HS-5 (cell line): ENCODE results near the gene CD8A.

Source experiments
- DNase-seq: peaks from one replicate; pipeline ENCODE4 v3.0.0-alpha.2; 2012; ENCODE audit warnings: low read depth

The CD8A gene

DNA sequence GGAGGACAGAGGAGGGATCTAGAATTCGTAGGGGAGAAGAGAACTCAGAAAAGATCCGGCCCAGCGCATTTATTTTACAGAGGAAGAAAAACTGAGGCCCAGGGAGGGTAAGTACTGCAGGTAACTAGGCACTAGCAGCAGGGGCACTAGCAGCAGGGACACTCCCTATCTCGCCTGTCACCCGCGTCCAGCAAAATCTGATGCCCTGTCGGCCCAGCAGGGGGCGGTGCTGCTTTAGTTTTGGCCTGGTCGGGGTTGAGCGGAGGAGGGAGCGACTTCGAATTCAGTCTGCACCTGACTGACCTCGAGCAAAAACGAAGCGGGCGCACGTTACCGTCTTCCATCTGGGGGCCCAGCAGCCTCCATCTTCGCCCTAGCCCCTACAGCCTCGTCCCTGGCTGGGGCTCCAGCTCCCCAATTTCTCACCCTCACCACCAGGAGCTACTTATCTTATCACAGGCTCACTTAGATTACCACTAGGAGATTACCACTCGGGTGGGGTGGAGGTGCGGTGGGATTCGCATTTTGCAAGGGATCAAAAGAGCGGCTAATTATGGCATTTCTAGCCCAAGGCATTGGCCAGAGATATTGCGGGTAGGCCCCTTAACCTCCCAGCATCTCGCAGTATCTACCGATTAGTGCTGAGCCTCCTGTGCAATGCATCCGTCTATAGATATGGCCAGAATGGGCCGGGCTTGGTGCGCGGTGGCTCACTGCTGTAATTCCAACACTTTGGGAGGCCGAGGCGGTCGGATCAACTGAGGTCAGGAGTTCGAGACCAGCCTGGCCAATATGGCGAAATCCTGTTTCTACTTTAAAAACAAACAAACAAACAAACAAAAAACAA is 17.8 kb upstream of the CD8A start:
- DNase-seq, result peak; percentile 53

DNA sequence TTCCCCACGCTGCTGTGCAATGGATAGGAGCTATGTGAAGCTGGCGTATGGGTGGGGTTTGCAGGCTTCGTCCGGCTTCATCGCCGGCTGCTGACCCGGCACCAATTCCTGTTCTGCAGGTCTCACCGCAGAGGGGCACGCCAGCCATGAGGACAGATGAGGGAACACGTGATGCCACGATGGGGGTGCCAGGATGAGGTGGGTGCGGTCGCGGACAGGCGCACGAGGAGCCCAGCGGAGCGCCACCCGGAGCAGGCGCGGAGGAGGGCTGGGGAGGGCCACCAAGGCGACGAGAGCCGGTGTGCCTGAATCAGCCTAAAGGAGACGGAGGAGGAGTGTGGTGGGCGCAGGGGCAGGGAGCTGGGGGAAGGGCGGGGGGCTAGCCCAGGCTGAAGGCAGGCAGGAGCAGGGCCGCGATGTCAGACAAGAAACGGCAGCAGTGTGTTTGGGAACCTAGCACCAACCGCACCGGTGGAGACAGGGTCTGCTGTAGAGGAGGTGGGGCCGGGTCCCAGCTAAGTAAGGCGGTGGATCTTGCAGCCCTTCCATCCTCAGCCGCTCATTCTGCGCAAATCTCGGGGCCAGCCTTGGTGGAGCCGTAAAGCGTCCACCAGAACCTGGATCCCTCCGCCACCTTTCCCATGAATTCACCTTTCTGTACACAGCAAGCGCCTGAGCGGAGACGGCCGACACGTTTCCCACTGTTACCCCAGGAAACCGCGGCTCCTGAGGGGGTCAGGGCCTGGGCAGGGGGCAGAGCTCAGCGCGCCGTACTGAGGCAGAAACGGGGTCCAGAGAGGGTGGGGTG is 17.0 kb upstream of the CD8A start:
- no peak for DNase-seq

- DNase-seq, result no peak
Measured at GRCh38 chr2:86807133-86807467, 16.4 kb upstream of the CD8A start.

- DNase-seq, result no peak
Measured at GRCh38 chr2:86806059-86806857, 15.5 kb upstream of the CD8A start.

DNA sequence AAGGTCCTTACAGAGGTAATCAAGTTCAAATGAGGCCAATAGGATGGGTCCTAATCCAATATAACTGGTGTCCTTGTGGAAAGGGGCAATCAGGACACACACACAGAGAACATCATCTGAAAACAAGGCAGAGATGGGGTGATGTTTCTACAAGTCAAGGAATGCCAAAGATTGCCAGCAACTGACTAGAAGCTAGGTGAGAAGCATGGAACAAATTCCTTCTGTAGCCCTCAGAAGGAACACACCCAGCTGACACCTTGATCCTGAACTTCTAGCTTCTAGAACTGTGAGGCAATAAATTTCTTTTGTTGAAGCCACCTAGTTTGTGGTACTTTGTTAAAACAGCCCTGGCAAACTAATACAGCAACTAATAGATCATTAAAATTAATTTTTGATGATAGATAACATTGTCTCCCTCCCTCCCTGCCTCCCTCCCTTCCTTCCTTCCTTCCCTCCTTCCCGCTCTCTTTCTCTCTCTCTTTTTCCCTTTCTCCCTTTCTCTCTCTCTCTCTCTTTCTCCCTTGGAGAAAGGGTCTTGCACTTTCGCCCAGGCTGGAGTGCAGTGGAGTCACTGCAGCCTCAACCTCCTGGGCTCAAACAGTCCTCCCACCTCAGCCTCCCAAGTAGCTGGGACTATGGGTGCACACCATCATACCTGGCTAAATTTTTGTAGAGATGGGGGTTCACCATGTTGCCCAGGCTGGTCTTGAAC is 10.3 kb upstream of the CD8A start:
- no peak for DNase-seq

GRCh38 chr2:86794861-86795260 is 4.1 kb upstream of the CD8A start:
- no peak for DNase-seq

DNA sequence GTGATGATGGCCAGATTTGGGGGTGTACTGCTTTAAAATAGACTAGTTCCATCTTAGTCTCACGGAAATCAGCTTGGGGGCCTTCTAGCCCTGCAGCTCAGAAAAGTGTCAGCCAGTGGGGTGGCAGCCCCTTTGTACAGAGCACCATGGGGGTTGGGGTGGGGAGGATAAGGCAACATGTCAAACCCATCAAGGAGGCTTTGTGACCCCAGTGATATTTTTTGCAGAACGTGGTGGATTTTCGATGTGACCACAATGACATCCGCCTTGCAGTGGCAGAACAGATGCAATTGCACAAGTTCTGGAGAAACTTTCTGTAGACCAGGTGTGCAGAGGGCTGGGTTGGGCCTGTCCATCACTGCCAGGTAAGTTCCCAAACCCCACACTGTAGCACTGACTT is 3.0 kb upstream of the CD8A start:
- DNase-seq, result no peak

GRCh38 chr2:86791573-86791972 is 860 bp upstream of the CD8A start:
- DNase-seq, result no peak

DNA sequence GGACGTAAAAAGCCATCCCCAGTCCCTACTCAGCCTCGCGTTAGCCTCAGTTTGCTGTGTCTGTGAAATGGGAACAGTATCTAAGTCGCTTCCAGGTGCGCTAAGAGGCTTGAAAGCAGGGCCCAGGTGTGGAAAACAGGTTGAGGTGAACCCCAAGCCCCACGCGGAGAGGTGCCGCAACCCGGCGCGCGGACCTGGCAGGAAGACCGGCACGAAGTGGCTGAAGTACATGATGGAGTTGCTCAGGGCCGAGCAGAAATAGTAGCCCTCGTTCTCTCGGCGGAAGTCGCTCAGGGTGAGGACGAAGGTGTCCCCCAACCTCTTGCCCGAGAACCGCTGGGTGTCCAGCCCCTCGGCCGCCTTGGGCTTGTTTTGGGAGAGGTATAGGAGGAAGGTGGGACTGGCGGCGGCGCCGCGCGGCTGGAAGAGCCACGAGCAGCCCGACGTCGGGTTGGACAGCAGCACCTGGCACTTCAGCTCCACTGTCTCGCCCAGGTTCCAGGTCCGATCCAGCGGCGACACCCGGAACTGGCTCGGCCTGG is 508 bp downstream of the CD8A start:
- no peak for DNase-seq

DNA sequence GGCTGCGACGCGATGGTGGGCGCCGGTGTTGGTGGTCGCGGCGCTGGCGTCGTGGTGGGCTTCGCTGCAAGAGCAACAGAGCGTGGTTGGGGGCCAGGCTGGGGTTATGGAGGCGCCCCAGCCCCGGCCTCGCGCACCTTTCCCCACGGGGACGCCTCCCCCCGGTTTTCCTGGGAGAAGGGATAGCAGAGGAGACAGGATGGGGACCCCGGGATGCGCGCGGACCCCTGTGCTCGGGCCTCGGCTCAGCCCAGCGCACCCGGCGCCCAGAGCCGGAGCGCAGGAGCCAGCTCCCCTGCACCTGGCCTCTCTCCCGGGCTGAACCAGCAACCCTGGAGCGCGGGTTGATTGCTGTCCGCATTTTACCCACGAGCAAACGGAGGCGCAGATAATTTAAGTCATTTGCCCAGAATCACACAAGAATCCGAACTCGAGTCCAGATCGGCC is 1.0 kb downstream of the CD8A start:
- DNase-seq, result no peak

- no peak for DNase-seq
Measured at GRCh38 chr2:86788881-86789686, 1.6 kb downstream of the CD8A start.

DNA sequence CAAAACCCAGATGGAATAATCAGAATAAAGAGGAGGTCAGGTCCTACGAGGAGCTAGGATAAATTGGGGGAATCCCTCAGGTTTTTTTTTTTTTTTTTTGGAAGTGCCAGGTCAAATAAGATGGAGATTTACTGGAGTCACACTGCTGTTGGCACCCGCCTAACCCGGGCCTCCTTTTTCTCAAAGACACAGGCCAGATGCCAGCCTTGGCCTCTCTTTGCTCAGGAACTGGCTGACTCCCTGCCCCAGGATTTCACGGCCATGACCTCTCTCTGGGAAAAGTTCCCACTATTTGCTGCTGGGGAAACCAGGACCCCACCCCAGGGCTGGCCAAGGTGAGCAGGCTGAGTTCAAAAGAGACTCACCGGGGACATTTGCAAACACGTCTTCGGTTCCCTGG is 2.5 kb downstream of the CD8A start:
- DNase-seq, result no peak

GRCh38 chr2:86787736-86788135 is 3.0 kb downstream of the CD8A start:
- DNase-seq, result no peak

- no peak for DNase-seq
Measured at GRCh38 chr2:86786001-86786536, 4.6 kb downstream of the CD8A start.

DNA sequence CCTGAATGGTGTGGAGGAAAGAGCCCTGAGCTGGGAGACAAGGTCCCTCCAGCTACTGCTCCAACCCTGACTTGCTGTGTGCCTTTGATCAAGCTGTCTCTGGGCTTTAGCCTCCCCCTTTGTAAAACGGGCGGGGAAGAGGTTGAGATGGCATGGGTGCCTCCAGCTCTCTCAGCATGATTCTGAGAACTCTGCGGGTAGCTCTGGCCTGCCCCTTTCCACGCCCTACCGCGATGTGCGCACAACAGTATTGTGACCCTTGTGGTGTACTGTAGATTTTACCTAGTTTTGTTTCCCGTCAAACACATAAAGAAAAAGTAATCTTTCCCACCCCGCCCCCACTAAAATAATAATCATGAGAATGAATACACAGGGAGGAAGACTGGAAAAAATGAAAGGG is 5.3 kb downstream of the CD8A start:
- DNase-seq, result no peak

DNA sequence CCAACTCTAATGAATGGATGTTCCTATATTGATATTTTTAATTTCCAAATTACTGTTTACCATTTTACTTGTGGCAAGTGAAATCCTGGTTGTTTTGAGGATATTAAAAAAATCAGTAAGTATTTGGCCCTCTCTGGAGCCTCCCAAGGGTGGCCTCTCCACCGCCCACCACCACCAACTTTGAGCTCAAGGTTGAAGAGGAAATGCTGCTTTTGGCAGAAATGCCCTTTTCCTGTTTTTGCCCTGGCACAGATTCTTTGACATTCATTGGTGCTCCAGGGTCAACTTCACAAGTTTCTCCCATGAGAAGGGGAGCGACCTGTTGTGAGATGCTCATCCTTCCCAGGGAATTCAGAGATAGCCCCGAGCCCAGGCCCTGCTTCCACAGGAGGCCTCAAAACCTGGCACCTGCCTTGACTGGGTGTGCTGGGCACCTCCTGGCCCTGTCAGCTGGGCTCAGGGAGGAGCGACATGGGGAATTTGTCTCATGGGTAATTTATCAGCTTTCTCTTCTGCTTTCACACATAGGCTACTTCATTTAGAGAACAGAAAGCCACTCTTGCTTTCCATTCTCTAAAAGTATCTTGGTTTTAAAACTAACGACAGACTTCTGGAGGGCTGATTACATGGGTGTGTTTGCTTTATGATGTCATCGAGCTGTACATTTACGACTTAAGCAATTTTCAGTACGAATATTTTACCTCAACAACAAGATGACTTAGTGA is 6.9 kb downstream of the CD8A start:
- DNase-seq, result no peak

DNA sequence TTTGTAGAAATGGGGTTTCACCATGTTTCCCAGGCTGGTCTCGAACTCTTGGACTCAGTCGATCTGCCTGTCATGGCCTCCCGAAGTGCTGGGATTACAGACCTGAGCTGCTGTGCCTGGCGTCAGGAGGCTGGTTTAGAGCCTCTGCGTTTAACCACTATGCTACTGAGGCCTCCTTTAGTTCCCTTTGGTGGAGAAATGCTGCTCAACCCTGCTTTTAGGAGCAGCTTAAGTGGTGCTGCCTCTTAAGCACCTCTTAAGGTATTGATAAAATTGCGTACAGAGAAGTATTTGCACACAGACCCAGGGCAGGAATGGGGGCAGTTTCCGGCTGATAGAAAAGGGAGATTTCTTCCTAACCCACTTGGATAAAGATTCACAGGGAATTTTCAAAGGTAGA is 8.0 kb downstream of the CD8A start:
- DNase-seq, result no peak

DNA sequence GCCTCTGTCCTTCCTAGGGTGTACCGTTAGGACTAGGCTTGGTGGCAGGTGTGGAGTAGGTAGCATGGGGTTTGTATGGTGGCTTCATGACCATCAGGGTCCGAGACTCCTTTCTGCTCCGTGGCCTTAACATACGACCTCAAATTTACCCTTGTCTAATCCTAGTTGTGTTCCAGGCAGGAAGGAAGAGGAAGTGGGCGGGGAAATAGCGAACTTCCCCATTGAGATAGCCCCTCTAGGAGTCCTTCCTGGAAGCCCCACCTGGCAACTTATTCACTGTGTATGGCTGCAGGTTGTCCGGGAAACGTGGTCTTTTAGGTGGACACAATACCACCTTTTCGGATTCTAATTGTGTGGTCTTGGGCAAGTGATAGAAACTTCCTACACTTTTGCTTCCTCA is 9.3 kb downstream of the CD8A start:
- DNase-seq, result no peak

DNA sequence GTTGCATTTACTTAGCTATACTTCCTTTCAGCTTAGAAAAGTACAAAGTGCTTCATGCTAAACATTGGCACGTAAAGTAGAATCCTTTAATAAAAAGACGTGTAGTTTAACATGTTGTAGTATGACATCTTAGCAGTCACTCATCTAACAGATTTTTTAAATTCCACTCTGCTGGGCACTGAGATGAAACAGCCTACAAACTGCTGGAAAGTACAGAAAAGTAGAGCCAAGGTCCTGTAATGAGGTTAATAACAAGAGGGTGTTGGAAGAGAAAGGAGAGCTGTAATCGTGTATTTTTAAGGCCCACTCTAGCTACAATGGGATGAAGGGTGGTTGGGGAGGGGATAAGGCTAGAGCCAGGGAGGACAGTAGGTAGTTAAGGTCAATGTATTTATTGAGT is 10.7 kb downstream of the CD8A start:
- DNase-seq, result no peak

GRCh38 chr2:86778957-86779356 is 11.8 kb downstream of the CD8A start:
- DNase-seq, result no peak
